Hepatocyte (in vitro differentiated cells): Measurements from ENCODE around the gene DNM2.
A peak's percentile ranks its signal among the peaks of the same experiment; 100 is the strongest.

Experiments used
- EZH2phosphoT487 ChIP-seq: fragments of 200-600 bp; sonication (generic); IDR thresholded peaks from one replicate; pipeline ENCODE4 v1.6.1; 2018; ENCODE audit warnings: antibody characterized with exemption, mild to moderate bottlenecking, low read depth, moderate library complexity; ENCODE audit not compliant: unreplicated experiment, severe bottlenecking
- TF ChIP-seq, protein P1 (sequence below): fragments of 200-600 bp; sonication (generic); IDR thresholded peaks from 2 replicates; pipeline ENCODE4 v1.5.1; 2016; ENCODE audit warnings: antibody characterized with exemption, mild to moderate bottlenecking; ENCODE audit not compliant: poor library complexity

DNA sequence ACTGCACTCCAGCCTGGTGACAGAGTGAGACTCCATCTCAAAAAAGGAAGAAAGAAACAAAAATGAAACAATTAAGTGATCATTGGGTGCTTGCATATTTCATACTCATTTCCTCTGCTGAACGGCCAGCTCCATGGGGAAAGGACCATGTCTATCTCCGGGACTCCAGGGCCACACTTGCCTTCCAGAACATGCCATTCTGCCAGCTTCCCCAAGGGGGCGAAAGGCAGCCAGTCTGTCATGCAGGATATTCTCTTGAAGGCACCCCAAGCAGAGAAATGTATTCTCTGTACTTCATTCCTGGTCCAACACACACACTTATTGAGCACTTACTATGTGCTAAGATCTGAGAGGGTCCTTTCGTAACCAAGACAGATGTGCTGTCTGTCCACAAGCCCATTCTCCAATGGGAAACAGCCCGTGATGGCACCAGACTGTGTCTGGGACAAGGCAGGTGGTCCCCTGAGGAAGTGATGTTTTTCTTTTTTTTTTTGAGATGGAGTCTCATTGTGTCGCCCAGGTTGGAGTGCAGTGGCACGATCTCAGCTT is 143.3 kb downstream of the DNM2 start:
- TF ChIP-seq, protein P1, sequence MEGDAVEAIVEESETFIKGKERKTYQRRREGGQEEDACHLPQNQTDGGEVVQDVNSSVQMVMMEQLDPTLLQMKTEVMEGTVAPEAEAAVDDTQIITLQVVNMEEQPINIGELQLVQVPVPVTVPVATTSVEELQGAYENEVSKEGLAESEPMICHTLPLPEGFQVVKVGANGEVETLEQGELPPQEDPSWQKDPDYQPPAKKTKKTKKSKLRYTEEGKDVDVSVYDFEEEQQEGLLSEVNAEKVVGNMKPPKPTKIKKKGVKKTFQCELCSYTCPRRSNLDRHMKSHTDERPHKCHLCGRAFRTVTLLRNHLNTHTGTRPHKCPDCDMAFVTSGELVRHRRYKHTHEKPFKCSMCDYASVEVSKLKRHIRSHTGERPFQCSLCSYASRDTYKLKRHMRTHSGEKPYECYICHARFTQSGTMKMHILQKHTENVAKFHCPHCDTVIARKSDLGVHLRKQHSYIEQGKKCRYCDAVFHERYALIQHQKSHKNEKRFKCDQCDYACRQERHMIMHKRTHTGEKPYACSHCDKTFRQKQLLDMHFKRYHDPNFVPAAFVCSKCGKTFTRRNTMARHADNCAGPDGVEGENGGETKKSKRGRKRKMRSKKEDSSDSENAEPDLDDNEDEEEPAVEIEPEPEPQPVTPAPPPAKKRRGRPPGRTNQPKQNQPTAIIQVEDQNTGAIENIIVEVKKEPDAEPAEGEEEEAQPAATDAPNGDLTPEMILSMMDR = peak; percentile 19
- TF ChIP-seq EZH2phosphoT487 = no peak
